ENCODE results near the gene CLPTM1L.
"Not testable (repeated sequence)": the region's sequence is repeated elsewhere in the genome, so short reads cannot be mapped to it uniquely, and the experiment has no call there.

The CLPTM1L gene

GRCh38 chr5:1336106-1336561, 8.8 kb downstream of the CLPTM1L start:
- no peak for DNase-seq (ENCODE audit: low read depth)
- TF ChIP-seq CTCF (conservative IDR thresholded peaks at IDR 0.05; ENCODE audit: control insufficient read depth, insufficient read depth, low read depth, low read length): no peak
- H3K4me3 ChIP-seq (ENCODE audit: control insufficient read depth, low read depth, low read length): no peak overlapping the region

- no peak for TF ChIP-seq CTCF (conservative IDR thresholded peaks at IDR 0.05; ENCODE audit: control insufficient read depth, insufficient read depth, low read depth, low read length)
- DNase-seq (ENCODE audit: low read depth): no peak
- no peak overlapping the region for H3K4me3 ChIP-seq (ENCODE audit: control insufficient read depth, low read depth, low read length)
Observed at GRCh38 chr5:1335540-1336095, 9.3 kb downstream of the CLPTM1L start.

GRCh38 chr5:1334831-1335539, 9.9 kb downstream of the CLPTM1L start:
- no peak for DNase-seq (ENCODE audit: low read depth)
- no peak overlapping the region for H3K4me3 ChIP-seq (ENCODE audit: control insufficient read depth, low read depth, low read length)
- TF ChIP-seq CTCF (conservative IDR thresholded peaks at IDR 0.05; ENCODE audit: control insufficient read depth, insufficient read depth, low read depth, low read length): no peak

GRCh38 chr5:1333986-1334385, 10.9 kb downstream of the CLPTM1L start:
- no peak for TF ChIP-seq CTCF (conservative IDR thresholded peaks at IDR 0.05; ENCODE audit: control insufficient read depth, insufficient read depth, low read depth, low read length)
- H3K4me3 ChIP-seq (ENCODE audit: control insufficient read depth, low read depth, low read length): no peak overlapping the region
- DNase-seq (ENCODE audit: low read depth): no peak

GRCh38 chr5:1333286-1333685, 11.6 kb downstream of the CLPTM1L start:
- H3K4me3 ChIP-seq (ENCODE audit: control insufficient read depth, low read depth, low read length): not testable (repeated sequence)

GRCh38 chr5:1332461-1333001, 12.4 kb downstream of the CLPTM1L start:
- no peak for TF ChIP-seq CTCF (conservative IDR thresholded peaks at IDR 0.05; ENCODE audit: control insufficient read depth, insufficient read depth, low read depth, low read length)

More at GRCh38 chr5:1333286-1333685, 11.6 kb downstream of the CLPTM1L start:
- not testable (repeated sequence) for DNase-seq (ENCODE audit: low read depth)

GRCh38 chr5:1331861-1332405, 13.0 kb downstream of the CLPTM1L start:
- no peak overlapping the region for H3K4me3 ChIP-seq (ENCODE audit: control insufficient read depth, low read depth, low read length)
- no peak for DNase-seq (ENCODE audit: low read depth)
- TF ChIP-seq CTCF (conservative IDR thresholded peaks at IDR 0.05; ENCODE audit: control insufficient read depth, insufficient read depth, low read depth, low read length): no peak

More at GRCh38 chr5:1332461-1333001, 12.4 kb downstream of the CLPTM1L start:
- no peak overlapping the region for H3K4me3 ChIP-seq (ENCODE audit: control insufficient read depth, low read depth, low read length)
- DNase-seq (ENCODE audit: low read depth): no peak
